ENCODE data around the gene PAPPA. TPM values are rescaled to one million over a fixed set of nuclear protein-coding genes. Genes with fewer than 3 reads are reported as not detected.

Gene PAPPA
- total RNA-seq, 6 experiments from 2014 or later = 0.07 to 0.50 (median 0.32) TPM

GRCh38 chr9:116204252-116204882, 50.8 kb downstream of the PAPPA start:
- Histone ChIP-seq H3K27me3 (no peaks in the 10 kb centered on the region), H3K4me3 (no peak overlapping the region), H3K4me1 (peaks cover 0 to 29% (median 12%) of the 10 kb centered on the region in 4 donors), H3K27ac (no peak overlapping the region), H3K9me3 (no peaks in the 10 kb centered on the region), H3K36me3 (no peaks in the 10 kb centered on the region)
- peak in 1 of 3 donors; percentile 46 for DNase-seq
- no peak for TF ChIP-seq CTCF (IDR thresholded peaks at IDR 0.05)
- no peak for TF ChIP-seq POLR2A (IDR thresholded peaks at IDR 0.05)
- intact Hi-C loops (cut with DNase I) = no loop called here
- 47% methylated on average over 4 of the region's 5 CpGs for WGBS (ENCODE audit: insufficient coverage, low coverage, low lambda C conversion rate, missing lambda C conversion rate)
- peak; percentile 76 to 92 (median 86) for ATAC-seq

GRCh38 chr9:116207371-116208111, 54.0 kb downstream of the PAPPA start:
- no peak for ATAC-seq
- H3K27me3 ChIP-seq = no peaks in the 10 kb centered on the region
- intact Hi-C loops (cut with DNase I) = no loop called here
- TF ChIP-seq CTCF (IDR thresholded peaks at IDR 0.05) (no peak), POLR2A (IDR thresholded peaks at IDR 0.05) (no peak)
- no peak overlapping the region for H3K4me3 ChIP-seq
- H3K36me3 ChIP-seq = no peaks in the 10 kb centered on the region
- H3K9me3 ChIP-seq = no peaks in the 10 kb centered on the region
- DNase-seq = no peak
- peaks cover 0 to 20% (median 8%) of the 10 kb centered on the region in 4 donors for H3K4me1 ChIP-seq
- 89% methylated on average over 4 of the region's 4 CpGs for WGBS (ENCODE audit: insufficient coverage, low coverage, low lambda C conversion rate, missing lambda C conversion rate)
- no peak overlapping the region for H3K27ac ChIP-seq

- Histone ChIP-seq H3K4me1 (peaks cover 0 to 9% (median 2%) of the 10 kb centered on the region in 4 donors), H3K4me3 (no peak overlapping the region), H3K27me3 (no peaks in the 10 kb centered on the region), H3K27ac (no peak overlapping the region), H3K9me3 (no peaks in the 10 kb centered on the region), H3K36me3 (no peaks in the 10 kb centered on the region)
- TF ChIP-seq POLR2A (IDR thresholded peaks at IDR 0.05) (no peak), CTCF (IDR thresholded peaks at IDR 0.05) (no peak)
- WGBS (ENCODE audit: insufficient coverage, low coverage, low lambda C conversion rate, missing lambda C conversion rate) = 64% methylated on average over 5 of the region's 5 CpGs
- DNase-seq (no peak), ATAC-seq (no peak)
- intact Hi-C loops (cut with DNase I) = no loop called here
Measured at GRCh38 chr9:116208417-116209232, 55.0 kb downstream of the PAPPA start.

GRCh38 chr9:116209414-116210116, 56.0 kb downstream of the PAPPA start:
- DNase-seq = no peak

More at GRCh38 chr9:116209414-116210116, 56.0 kb downstream of the PAPPA start:
- H3K4me1 ChIP-seq = no peaks in the 10 kb centered on the region
- no peak overlapping the region for H3K27ac ChIP-seq
- peak in 2 of 4 donors; percentile 24 to 35 for ATAC-seq
- intact Hi-C loops (cut with DNase I) = no loop called here
- 86% methylated on average over 1 of the region's 1 CpG for WGBS (ENCODE audit: insufficient coverage, low coverage, low lambda C conversion rate, missing lambda C conversion rate)
- TF ChIP-seq POLR2A (IDR thresholded peaks at IDR 0.05) = no peak
- no peak for TF ChIP-seq CTCF (IDR thresholded peaks at IDR 0.05)
- no peaks in the 10 kb centered on the region for H3K9me3 ChIP-seq
- H3K27me3 ChIP-seq = no peaks in the 10 kb centered on the region
- no peaks in the 10 kb centered on the region for H3K36me3 ChIP-seq
- H3K4me3 ChIP-seq = no peak overlapping the region
